Embryonic facial prominence (tissue), 1 donor: ENCODE measurements around the gene OLIG2.

Source experiments
- DNase-seq: peaks from one replicate; pipeline ENCODE4 v3.0.0-alpha.2; 2016; ENCODE audit errors: extremely low spot score

The OLIG2 gene

DNA sequence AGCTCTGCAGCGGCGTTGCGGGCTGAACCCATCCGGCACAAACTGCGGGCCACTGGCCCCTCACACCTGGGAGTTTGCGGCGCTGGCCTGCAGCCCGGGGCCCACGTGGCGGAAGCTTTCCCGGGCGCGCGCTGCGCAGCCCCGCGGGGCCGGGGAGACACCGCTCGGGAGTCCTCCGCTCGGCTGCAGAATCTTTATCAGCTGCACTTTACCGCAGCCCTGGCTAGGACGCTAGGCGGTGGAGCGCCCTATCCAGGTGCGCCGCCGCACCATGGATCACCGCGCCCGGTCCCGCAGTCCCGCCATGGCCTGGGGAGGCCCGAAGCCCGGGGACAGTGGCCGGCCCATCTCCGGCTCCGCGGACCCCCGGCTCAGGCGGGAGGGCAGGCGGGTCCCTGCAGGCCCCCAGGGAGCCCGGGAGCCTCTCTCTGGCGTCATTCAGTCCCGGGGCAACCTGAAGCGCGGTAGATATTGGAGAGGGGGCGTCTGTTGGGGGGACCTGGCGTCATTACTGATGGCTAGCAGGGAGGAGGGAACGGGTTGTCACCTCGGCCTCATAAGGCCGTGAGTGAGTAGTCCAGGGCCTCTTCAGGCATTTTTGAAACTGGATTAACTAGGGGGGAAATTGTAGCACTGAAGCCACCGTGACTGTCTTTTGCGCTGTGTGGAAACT is 5.7 kb upstream of the OLIG2 start:
- no peak for DNase-seq

DNA sequence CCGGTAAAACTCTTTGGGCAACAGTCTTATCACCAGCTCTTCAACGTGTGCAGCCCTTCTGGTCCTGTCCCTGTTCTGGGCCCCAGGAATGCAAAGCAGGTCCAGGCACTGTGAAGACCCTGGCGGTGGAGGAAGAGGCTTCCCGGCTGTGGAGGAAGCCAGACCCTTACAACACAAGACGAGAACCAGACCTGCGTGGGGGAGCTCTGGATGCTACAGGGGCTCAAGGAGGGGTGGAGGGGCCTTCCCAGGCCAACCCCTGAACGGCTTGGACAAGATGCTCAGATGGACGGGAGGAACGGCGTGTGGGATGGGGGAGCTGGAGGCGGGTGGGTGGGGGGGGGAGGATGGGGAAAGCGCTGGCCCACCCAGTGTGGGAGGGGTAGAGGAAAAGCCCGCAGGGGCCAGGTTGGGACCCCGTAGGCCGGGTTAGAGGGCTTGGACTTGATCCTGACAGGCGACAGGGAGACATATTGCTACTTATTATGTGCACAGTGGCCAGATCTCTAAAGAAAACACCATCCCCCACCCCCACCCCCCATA is 5.1 kb upstream of the OLIG2 start:
- no peak for DNase-seq

DNA sequence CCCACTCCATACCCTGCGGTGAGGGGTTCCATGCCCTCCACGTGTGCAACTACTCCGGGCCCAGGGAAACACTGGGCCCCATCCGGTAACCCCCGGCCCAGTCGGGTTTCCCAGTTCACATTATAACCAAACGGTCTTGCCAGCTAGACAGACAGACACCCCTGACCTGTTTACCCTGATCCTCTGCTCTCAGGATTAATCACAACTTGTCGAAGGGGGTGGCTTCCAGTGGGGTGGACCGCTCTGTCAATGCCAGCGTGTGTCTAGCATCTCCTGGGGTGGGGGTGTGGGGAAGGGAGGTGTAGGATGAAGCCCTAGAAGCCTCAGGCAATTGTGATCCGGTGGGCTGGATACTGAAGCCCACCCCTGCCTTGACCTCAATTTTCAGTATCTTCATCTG is 4.6 kb upstream of the OLIG2 start:
- no peak for DNase-seq

DNA sequence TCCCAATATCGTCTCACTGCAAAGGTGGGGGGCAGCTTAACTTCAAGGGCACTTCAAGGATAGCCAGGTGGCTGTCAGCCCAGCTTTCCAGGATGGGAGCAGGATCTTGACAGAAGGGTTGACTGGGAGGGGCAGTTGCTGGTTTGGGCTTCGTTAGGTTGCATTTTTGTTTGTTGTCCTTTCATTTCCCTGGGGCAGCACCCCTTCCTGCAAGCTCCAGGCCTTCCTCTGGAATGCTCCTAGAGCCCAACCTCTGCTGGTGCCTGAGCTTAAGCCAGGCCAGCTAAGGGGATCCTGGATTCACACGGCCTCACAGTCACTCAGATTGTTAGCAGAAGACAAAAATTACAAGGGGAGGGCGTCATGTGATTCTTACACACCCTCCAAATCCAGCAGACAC is 4.1 kb upstream of the OLIG2 start:
- no peak for DNase-seq

DNA sequence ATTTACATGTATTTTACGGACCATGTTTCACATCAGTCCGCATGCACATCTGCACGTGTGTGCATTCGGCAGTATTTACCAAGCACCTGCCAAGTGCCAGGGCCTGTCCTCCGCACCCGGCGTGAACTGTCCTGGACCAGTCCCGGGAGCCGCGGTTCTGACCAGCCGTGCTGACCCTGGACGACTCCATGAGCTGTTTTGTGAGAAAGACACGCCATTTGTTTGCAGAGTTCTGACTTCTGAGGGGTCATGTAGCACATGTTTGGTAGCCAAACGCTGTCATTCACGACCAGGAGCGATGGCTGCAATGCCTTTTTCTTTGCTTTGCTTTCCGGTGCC is 3.3 kb upstream of the OLIG2 start:
- no peak for DNase-seq

DNA sequence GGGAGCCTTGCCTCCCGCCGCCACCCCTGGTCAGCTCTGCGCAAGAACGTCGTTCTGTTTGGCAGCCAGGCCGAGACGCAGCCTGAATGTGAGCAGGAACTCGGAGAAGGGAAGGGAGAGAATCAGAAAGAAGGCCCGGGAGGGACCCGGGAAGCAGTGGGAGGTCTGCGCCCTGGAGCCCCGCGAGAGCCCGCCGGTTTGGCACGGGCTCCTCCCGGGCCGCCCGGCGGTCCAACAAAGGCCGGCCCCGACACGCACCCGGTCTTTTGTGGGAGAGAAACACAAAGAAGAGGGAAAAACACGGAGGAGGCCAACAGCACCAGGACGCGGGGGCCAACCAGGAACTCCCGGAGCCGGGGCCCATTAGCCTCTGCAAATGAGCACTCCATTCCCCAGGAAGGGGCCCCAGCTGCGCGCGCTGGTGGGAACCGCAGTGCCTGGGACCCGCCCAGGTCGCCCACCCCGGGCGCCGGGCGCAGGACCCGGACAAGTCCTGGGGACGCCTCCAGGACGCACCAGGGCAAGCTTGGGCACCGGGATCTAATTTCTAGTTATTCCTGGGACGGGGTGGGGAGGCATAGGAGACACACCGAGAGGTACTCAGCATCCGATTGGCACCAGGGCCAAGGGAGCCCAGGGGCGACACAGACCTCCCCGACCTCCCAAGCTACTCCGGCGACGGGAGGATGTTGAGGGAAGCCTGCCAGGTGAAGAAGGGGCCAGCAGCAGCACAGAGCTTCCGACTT is 2.7 kb upstream of the OLIG2 start:
- no peak for DNase-seq

DNA sequence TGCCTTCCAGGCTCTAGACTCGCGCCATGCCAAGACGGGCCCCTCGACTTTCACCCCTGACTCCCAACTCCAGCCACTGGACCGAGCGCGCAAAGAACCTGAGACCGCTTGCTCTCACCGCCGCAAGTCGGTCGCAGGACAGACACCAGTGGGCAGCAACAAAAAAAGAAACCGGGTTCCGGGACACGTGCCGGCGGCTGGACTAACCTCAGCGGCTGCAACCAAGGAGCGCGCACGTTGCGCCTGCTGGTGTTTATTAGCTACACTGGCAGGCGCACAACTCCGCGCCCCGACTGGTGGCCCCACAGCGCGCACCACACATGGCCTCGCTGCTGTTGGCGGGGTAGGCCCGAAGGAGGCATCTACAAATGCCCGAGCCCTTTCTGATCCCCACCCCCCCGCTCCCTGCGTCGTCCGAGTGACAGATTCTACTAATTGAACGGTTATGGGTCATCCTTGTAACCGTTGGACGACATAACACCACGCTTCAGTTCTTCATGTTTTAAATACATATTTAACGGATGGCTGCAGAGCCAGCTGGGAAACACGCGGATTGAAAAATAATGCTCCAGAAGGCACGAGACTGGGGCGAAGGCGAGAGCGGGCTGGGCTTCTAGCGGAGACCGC is 2.0 kb upstream of the OLIG2 start:
- DNase-seq: no peak

DNA sequence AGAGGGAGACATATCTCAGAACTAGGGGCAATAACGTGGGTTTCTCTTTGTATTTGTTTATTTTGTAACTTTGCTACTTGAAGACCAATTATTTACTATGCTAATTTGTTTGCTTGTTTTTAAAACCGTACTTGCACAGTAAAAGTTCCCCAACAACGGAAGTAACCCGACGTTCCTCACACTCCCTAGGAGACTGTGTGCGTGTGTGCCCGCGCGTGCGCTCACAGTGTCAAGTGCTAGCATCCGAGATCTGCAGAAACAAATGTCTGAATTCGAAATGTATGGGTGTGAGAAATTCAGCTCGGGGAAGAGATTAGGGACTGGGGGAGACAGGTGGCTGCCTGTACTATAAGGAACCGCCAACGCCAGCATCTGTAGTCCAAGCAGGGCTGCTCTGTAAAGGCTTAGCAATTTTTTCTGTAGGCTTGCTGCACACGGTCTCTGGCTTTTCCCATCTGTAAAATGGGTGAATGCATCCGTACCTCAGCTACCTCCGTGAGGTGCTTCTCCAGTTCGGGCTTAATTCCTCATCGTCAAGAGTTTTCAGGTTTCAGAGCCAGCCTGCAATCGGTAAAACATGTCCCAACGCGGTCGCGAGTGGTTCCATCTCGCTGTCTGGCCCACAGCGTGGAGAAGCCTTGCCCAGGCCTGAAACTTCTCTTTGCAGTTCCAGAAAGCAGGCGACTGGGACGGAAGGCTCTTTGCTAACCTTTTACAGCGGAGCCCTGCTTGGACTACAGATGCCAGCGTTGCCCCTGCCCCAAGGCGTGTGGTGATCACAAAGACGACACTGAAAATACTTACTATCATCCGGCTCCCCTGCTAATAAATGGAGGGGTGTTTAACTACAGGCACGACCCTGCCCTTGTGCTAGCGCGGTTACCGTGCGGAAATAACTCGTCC is 1.3 kb upstream of the OLIG2 start:
- no peak for DNase-seq

DNA sequence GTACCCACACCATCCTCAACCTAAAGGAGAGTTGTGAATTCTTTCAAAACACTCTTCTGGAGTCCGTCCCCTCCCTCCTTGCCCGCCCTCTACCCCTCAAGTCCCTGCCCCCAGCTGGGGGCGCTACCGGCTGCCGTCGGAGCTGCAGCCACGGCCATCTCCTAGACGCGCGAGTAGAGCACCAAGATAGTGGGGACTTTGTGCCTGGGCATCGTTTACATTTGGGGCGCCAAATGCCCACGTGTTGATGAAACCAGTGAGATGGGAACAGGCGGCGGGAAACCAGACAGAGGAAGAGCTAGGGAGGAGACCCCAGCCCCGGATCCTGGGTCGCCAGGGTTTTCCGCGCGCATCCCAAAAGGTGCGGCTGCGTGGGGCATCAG is 638 bp upstream of the OLIG2 start:
- DNase-seq: no peak

DNA sequence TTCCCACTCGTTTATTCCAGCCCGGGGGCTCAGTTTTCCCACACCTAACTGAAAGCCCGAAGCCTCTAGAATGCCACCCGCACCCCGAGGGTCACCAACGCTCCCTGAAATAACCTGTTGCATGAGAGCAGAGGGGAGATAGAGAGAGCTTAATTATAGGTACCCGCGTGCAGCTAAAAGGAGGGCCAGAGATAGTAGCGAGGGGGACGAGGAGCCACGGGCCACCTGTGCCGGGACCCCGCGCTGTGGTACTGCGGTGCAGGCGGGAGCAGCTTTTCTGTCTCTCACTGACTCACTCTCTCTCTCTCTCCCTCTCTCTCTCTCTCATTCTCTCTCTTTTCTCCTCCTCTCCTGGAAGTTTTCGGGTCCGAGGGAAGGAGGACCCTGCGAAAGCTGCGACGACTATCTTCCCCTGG is 716 bp downstream of the OLIG2 start:
- no peak for DNase-seq

DNA sequence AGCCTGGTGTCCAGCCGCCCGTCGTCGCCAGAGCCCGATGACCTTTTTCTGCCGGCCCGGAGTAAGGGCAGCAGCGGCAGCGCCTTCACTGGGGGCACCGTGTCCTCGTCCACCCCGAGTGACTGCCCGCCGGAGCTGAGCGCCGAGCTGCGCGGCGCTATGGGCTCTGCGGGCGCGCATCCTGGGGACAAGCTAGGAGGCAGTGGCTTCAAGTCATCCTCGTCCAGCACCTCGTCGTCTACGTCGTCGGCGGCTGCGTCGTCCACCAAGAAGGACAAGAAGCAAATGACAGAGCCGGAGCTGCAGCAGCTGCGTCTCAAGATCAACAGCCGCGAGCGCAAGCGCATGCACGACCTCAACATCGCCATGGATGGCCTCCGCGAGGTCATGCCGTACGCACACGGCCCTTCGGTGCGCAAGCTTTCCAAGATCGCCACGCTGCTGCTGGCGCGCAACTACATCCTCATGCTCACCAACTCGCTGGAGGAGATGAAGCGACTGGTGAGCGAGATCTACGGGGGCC is 1.2 kb downstream of the OLIG2 start:
- DNase-seq: no peak

DNA sequence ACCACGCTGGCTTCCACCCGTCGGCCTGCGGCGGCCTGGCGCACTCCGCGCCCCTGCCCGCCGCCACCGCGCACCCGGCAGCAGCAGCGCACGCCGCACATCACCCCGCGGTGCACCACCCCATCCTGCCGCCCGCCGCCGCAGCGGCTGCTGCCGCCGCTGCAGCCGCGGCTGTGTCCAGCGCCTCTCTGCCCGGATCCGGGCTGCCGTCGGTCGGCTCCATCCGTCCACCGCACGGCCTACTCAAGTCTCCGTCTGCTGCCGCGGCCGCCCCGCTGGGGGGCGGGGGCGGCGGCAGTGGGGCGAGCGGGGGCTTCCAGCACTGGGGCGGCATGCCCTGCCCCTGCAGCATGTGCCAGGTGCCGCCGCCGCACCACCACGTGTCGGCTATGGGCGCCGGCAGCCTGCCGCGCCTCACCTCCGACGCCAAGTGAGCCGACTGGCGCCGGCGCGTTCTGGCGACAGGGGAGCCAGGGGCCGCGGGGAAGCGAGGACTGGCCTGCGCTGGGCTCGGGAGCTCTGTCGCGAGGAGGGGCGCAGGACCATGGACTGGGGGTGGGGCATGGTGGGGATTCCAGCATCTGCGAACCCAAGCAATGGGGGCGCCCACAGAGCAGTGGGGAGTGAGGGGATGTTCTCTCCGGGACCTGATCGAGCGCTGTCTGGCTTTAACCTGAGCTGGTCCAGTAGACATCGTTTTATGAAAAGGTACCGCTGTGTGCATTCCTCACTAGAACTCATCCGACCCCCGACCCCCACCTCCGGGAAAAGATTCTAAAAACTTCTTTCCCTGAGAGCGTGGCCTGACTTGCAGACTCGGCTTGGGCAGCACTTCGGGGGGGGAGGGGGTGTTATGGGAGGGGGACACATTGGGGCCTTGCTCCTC is 1.9 kb downstream of the OLIG2 start:
- no peak for DNase-seq

DNA sequence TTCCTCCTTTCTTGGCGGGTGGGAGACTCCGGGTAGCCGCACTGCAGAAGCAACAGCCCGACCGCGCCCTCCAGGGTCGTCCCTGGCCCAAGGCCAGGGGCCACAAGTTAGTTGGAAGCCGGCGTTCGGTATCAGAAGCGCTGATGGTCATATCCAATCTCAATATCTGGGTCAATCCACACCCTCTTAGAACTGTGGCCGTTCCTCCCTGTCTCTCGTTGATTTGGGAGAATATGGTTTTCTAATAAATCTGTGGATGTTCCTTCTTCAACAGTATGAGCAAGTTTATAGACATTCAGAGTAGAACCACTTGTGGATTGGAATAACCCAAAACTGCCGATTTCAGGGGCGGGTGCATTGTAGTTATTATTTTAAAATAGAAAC is 2.5 kb downstream of the OLIG2 start:
- no peak for DNase-seq

DNA sequence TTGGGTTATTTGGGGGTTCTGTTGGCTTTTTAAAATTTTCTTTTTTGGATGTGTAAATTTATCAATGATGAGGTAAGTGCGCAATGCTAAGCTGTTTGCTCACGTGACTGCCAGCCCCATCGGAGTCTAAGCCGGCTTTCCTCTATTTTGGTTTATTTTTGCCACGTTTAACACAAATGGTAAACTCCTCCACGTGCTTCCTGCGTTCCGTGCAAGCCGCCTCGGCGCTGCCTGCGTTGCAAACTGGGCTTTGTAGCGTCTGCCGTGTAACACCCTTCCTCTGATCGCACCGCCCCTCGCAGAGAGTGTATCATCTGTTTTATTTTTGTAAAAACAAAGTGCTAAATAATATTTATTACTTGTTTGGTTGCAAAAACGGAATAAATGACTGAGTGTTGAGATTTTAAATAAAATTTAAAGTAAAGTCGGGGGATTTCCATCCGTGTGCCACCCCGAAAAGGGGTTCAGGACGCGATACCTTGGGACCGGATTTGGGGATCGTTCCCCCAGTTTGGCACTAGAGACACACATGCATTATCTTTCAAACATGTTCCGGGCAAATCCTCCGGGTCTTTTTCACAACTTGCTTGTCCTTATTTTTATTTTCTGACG is 3.1 kb downstream of the OLIG2 start:
- DNase-seq: no peak

DNA sequence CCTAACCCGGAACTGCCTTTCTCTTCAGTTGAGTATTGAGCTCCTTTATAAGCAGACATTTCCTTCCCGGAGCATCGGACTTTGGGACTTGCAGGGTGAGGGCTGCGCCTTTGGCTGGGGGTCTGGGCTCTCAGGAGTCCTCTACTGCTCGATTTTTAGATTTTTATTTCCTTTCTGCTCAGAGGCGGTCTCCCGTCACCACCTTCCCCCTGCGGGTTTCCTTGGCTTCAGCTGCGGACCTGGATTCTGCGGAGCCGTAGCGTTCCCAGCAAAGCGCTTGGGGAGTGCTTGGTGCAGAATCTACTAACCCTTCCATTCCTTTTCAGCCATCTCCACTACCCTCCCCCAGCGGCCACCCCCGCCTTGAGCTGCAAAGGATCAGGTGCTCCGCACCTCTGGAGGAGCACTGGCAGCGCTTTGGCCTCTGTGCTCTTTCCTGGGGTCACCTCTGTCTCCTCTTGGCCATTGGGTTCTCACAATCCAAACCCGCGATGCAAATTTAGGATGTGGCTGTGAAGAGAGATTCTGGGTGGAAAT is 3.7 kb downstream of the OLIG2 start:
- no peak for DNase-seq

DNA sequence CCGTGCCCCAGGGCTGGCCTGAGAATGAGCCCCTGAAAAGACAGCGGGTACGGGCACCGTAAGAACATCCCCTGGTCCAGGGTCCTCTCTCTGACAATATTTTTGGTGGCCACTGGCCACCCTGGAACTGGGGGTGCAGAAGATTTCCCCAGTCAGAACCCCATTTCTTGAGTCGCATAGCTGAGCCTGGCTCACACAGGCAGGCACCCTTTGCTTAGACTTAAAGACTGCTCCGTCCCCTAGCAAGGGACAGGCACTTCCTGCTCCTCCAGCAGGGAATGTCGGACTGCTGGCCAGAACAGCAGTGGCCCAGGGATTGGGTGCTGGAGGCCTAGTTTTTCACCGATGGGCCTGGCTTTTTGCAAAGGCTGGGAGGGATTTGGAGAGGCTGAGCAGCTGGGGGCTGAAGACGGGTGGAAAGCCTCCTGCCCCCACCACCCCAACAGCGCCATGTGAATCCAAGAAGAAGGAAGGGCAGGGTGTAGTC is 4.3 kb downstream of the OLIG2 start:
- DNase-seq: no peak

DNA sequence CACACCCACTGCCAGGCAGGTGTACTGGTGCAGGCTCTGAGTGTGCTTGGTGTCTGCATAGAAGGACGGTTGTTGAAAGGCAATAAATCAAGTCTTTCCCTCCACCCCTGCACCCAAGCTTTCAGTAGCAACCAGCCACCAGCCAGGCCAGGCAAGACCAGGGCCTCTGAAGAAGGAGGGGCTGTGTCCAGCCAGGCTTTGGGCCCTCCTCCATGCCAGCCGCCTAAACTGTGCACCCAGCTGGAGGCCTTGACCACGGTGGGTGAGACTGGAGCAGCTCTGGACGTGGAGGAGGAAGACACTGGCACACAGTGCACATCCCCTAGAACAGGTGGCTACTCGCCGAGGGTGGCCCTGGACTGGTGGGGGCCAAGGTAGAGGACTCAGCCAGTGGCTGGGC is 4.9 kb downstream of the OLIG2 start:
- no peak for DNase-seq

DNA sequence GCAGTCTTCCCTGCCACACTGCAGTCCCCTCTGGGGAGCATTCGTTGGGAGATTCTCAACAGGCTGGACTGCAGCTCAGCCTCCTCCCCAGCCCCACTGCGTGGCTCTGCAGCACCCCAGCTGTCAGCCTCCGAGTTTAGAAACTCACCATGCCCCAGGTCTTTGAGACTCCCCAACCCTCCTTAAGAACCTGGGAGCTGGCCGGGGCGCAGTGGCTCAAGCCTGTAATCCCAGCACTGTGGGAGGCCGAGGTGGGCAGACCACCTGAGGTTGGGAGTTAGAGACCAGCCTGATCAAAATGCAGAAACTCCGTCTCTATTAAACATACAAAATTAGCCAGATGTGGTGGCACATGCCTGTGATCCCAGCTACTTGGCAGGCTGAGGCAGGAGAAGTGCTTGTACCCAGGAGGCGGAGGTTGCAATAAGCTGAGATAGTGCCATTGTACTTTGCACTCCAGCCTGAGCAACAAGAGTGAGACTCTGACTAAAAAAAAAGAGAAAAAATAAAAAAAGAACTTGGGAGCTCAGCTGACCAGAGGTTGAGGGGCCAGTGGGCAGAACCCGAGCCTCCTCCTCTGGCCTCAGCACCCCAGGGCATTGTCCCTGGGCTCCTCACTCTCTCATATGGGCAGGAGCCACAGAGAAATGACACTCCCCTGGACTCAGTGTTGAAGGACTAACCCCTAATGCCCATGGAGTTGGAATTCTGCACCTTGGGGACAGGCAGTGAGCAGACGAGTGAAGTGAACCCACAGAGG is 5.6 kb downstream of the OLIG2 start:
- no peak for DNase-seq

DNA sequence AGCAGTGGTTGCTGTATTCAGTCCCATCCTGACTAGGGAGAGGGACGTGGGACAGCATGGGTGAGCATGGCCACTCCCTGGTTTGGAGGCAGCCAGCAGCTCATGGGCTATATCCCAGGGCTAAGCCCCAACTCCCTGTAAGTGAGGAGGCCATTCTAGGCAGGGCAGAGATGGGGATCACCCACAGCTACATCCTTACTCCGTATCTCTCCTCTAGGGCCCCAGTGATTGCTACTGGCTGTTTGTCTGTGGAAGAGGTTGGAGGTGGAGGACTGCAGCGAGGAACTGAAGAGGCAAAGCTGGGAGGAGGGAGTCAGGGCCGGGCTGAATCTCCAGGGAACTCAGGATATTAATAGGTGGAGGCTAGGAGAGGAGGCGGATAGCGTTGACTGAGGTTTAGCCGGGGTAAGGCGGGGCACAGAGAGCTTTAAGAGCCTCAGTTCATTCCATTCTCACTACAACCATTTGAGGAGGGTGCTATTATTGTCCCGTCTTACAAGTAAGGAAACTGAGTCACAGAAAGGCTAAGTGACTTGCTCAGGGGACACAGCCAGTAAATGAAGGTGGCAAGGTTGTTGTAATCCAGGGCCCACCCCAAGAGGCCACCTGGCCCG is 6.8 kb downstream of the OLIG2 start:
- DNase-seq: no peak
